Thyroid gland (tissue), 4 donors: ENCODE measurements around the gene CKLF. TPM values are rescaled to one million over a fixed set of nuclear protein-coding genes. Genes with fewer than 3 reads are reported as not detected.

Source experiments
- DNase-seq, 2 donors: peaks; one replicate each; pipeline ENCODE4 v3.0.0-alpha.2; 2019
- H3K27ac ChIP-seq, 3 donors: fragments of 200-600 bp; sonication (generic); 1 replicate in 2 of 3; 2 replicates in 1 of 3; pipeline ENCODE4 v1.5.1; 2016 to 2019; ENCODE audit warnings: mild to moderate bottlenecking in 1 of 3, moderate library complexity in 1 of 3
- H3K27me3 ChIP-seq: fragments of 200-600 bp; sonication (generic); one replicate; pipeline ENCODE4 v1.5.1; 2019
- H3K36me3 ChIP-seq, 2 donors: fragments of 200-600 bp; sonication (generic); one replicate each; pipeline ENCODE4 v1.5.1; 2016 to 2019
- H3K4me1 ChIP-seq, 2 donors: fragments of 200-600 bp; sonication (generic); one replicate each; pipeline ENCODE4 v1.5.1; 2017 to 2019
- H3K4me3 ChIP-seq, 3 donors: fragments of 200-600 bp; sonication (generic); replicated peaks in 1 of 3; 1 replicate in 2 of 3; 2 replicates in 1 of 3; pipeline ENCODE4 v1.5.1; 2016; ENCODE audit warnings: mild to moderate bottlenecking in 1 of 3
- H3K9me3 ChIP-seq: fragments of 200-600 bp; sonication (generic); one replicate; pipeline ENCODE4 v1.5.1; 2017
- CTCF ChIP-seq, 6 experiments: fragments of 200-600 bp in 3 of 6; fragments of 450-650 bp in 3 of 6; sonication (generic) in 3 of 6; IDR thresholded peaks; one replicate each; pipeline ENCODE4 v1.5.1; 2016 to 2019; ENCODE audit warnings: antibody characterized with exemption in 6 of 6, mild to moderate bottlenecking in 2 of 6, inconsistent platforms in 1 of 6, moderate library complexity in 1 of 6
- POLR2A ChIP-seq, 2 donors: fragments of 450-650 bp; IDR thresholded peaks; one replicate each; pipeline ENCODE4 v1.6.1; 2017; ENCODE audit warnings: antibody characterized with exemption in 2 of 2, mild to moderate bottlenecking in 2 of 2, moderate library complexity in 1 of 2
- WGBS, 2 donors: methylation state at CpG; one replicate each; pipeline ENCODE4 v1.1.5; 2017; 5-methylcytosine and 5-hydroxymethylcytosine counted together
- intact Hi-C: fragments of 100-400 bp; cut with DNase I; formaldehyde crosslinking; loops from one replicate; pipeline ENCODE4 v1.15.1; 2023
- total RNA-seq, 4 donors: library from RNA; depleted of rRNA; stranded (reverse); fragments of >200 nt; gene quantifications; one replicate each; pipeline ENCODE4 v1.2.3, GENCODE V29; 2016

Gene CKLF
- total RNA-seq, 4 donors from 2014 or later, result 22.1 to 79.4 (median 49.9) TPM

- intact Hi-C loops, result no loop called here
- H3K36me3 ChIP-seq, result peaks cover 0 to 8% of the 10 kb centered on the region in 2 donors
- TF ChIP-seq CTCF (IDR thresholded peaks at IDR 0.05) (no peak), POLR2A (IDR thresholded peaks at IDR 0.05) (no peak)
- no peaks in the 10 kb centered on the region for H3K9me3 ChIP-seq
- no peak overlapping the region for H3K4me3 ChIP-seq
- 88 to 96% methylated on average over 2 of the region's 2 CpGs for WGBS, 2 donors
- no peak overlapping the region for H3K27ac ChIP-seq
- no peaks in the 10 kb centered on the region for H3K27me3 ChIP-seq
- H3K4me1 ChIP-seq, result no peaks in the 10 kb centered on the region
- DNase-seq, result no peak
Measured at GRCh38 chr16:66568355-66568754, 16.0 kb downstream of the CKLF start.

GRCh38 chr16:66569131-66569530 lies 16.8 kb downstream of the CKLF start:
- Histone ChIP-seq H3K4me3 (no peak overlapping the region), H3K4me1 (no peaks in the 10 kb centered on the region), H3K9me3 (no peaks in the 10 kb centered on the region), H3K27me3 (no peaks in the 10 kb centered on the region), H3K36me3 (peaks cover 0 to 8% of the 10 kb centered on the region in 2 donors), H3K27ac (no peak overlapping the region)
- TF ChIP-seq POLR2A (IDR thresholded peaks at IDR 0.05) (no peak), CTCF (IDR thresholded peaks at IDR 0.05) (no peak)
- intact Hi-C loops, result no loop called here
- 96 to 98% methylated on average over 1 of the region's 1 CpG for WGBS, 2 donors
- DNase-seq, result no peak

GRCh38 chr16:66569827-66570405 lies 17.5 kb downstream of the CKLF start:
- H3K4me3 ChIP-seq, result no peak overlapping the region
- peaks cover 0 to 8% of the 10 kb centered on the region in 2 donors for H3K36me3 ChIP-seq
- no peaks in the 10 kb centered on the region for H3K9me3 ChIP-seq
- intact Hi-C loops, result no loop called here
- no peak overlapping the region for H3K27ac ChIP-seq
- no peak for DNase-seq
- 54 to 66% methylated on average over 3 of the region's 3 CpGs for WGBS, 2 donors
- no peaks in the 10 kb centered on the region for H3K27me3 ChIP-seq
- TF ChIP-seq POLR2A (IDR thresholded peaks at IDR 0.05) (no peak), CTCF (IDR thresholded peaks at IDR 0.05) (no peak)
- no peaks in the 10 kb centered on the region for H3K4me1 ChIP-seq

- intact Hi-C loops, result no loop called here
- Histone ChIP-seq H3K36me3 (no peaks in the 10 kb centered on the region), H3K27ac (no peak overlapping the region), H3K4me3 (no peak overlapping the region), H3K9me3 (no peaks in the 10 kb centered on the region), H3K4me1 (no peaks in the 10 kb centered on the region), H3K27me3 (no peaks in the 10 kb centered on the region)
- WGBS, 2 donors, result 38 to 74% methylated on average over 2 of the region's 2 CpGs
- DNase-seq, result no peak
- TF ChIP-seq CTCF (IDR thresholded peaks at IDR 0.05) (no peak), POLR2A (IDR thresholded peaks at IDR 0.05) (no peak)
Measured at GRCh38 chr16:66572356-66572755, 20.0 kb downstream of the CKLF start.

- H3K27me3 ChIP-seq, result no peaks in the 10 kb centered on the region
- no peaks in the 10 kb centered on the region for H3K36me3 ChIP-seq
- no peak for DNase-seq
- H3K9me3 ChIP-seq, result no peaks in the 10 kb centered on the region
- 95 to 96% methylated on average over 1 of the region's 1 CpG for WGBS, 2 donors
- intact Hi-C loops, result no loop called here
- TF ChIP-seq CTCF (IDR thresholded peaks at IDR 0.05) (no peak), POLR2A (IDR thresholded peaks at IDR 0.05) (no peak)
- H3K4me1 ChIP-seq, result peaks cover 3 to 15% of the 10 kb centered on the region in 2 donors
- no peak overlapping the region for H3K4me3 ChIP-seq
- no peak overlapping the region for H3K27ac ChIP-seq
Measured at GRCh38 chr16:66574081-66574480, 21.7 kb downstream of the CKLF start.
